NCI-H82 (cell line): ENCODE data around the gene SMIM13.

Source experiments
- DNase-seq: peaks from one replicate; lab custom pipeline; 2025; lab: John Stamatoyannopoulos, UW

The SMIM13 gene

DNA sequence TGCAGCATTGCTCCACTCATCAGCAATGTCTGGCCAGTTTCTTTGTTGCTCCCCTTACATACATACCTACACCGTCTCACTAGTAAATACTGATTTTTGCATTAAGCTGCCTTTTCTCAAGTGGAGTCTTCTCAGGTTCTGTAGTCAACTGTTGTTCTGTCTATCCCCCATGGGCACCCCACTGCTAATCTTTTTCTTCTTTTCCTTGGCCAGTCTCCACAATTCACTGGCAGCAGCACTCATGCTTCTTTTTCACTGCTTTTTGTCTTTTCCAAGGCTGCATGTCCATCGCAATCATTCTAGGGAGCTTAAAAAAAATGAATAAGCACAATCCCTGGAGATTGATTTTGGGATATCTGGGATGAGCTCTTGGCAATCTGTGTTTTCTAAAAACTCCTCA lies 28.2 kb downstream of the SMIM13 start:
- no peak for DNase-seq

DNA sequence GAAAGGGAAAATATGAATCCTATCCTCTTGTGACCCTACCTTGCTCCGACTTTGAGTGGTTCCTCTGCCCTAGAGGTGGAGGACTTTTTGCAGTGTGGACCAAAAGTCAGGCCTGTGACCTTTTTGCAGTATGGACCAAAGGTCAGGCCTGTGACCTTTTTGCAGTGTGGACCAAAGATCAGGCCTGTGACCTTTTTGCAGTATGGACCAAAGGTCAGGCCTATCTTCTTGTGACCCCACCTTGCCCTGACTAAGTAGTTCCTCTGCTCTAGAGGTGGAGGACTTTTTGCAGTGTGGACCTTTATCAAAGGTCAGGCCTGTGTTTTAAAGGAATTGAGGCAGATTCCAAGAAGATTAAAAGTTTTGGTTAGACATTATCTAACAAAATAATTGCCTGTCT lies 28.7 kb downstream of the SMIM13 start:
- no peak for DNase-seq

DNA sequence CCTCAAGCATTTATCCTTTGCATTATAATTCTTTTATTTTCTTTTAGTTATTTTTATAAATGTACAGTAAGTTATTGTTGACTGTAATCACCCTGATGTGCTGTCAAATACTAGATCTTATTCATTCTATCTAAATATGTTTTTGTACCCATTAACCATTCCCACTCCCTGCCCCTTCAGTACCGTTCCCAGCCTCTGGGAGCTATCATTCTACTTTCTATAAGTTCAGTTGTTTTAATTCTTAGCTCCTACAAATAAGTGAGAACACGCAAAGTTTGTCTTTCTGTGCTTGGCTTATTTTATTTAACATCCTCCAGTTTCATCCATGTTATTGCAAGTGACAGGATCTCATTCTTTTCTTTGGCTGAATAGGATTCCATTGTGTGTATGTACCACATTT lies 30.3 kb downstream of the SMIM13 start:
- no peak for DNase-seq

DNA sequence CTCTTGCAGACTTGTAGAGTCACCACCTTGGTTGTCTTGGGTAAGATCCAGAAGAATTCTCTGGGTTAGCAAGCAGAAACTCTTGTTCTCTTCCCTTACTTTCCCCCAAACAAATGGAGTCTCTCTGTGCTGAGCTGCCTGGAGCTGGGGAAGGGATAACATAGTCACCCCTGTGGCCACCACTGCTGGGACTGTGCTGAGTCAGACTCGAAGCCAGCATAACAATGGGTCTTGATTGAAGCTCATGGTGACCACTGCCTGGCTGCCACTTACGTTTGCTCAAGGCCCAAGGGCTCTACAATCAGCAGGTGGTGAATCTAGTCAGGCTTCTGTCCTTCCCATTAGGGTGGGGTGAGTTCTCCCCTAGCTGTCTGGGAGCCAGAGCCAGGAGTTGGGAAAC lies 33.2 kb downstream of the SMIM13 start:
- no peak for DNase-seq

DNA sequence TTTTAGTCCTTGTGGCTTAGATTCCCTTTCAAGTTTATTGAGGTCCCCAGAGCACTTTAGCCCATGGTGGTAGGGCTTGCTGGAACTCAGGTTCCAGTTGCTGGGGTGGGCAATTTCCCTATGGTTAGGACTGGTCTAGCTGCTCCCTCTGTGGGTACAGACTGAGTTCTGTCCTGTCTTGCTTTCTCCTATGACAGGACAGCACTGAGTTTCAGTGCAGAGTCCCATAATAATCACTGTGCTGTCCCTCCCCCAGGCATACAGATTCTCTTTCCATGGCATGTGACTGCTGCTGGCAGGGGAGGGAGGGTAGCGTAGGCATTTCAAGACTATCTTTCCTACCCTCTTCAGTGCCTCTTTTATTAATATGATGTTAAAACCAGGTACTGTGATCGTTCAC lies 35.0 kb downstream of the SMIM13 start:
- DNase-seq: no peak

DNA sequence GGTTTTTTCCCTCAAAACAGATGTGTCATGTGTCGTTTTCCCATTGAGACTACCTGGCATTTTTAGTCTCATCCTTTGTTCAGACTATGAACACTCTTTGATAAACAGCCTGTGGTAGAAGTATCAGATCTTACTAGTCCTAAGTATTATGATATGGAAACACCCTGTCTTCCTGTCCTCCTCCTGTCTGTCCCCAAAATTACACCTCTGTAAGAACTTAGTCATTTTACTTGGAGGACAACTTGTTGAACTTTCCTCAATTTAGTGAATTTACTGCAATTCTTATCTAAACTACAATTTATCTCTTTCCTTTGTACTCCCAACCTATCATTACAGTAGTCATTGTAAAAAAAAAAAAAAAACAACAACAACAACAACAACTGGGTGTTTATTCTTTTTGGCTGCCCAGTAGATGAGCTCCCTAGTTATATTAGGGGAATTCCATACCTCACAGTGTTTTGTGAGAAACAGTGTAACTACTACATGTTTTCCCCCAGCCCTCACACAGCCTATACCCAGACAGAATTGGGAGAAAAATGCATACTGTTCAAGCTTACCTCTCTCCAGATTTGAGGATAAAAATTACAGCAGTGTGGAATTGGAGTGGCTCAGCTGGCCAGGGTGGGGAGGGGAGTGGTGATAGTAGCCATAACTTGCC lies 36.4 kb downstream of the SMIM13 start:
- no peak for DNase-seq

DNA sequence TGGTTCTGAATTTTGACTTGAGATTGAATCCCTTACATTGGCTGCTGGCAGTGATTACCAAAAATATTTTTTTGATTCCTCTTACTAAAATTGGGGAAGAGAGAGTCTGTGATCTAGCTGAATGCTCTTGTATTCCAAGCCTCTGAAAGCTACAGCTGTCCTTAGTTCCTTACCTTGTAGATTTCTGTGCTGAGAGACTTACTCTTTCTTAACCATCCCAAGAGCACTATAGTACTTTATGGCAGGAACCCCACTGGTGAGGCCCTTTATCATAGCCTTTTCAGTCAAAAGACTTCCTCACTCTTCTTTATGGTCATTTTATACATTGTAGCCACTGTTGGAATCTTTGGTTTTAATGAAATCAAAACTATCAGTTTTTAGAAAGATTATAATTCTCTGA lies 37.0 kb downstream of the SMIM13 start:
- no peak for DNase-seq

DNA sequence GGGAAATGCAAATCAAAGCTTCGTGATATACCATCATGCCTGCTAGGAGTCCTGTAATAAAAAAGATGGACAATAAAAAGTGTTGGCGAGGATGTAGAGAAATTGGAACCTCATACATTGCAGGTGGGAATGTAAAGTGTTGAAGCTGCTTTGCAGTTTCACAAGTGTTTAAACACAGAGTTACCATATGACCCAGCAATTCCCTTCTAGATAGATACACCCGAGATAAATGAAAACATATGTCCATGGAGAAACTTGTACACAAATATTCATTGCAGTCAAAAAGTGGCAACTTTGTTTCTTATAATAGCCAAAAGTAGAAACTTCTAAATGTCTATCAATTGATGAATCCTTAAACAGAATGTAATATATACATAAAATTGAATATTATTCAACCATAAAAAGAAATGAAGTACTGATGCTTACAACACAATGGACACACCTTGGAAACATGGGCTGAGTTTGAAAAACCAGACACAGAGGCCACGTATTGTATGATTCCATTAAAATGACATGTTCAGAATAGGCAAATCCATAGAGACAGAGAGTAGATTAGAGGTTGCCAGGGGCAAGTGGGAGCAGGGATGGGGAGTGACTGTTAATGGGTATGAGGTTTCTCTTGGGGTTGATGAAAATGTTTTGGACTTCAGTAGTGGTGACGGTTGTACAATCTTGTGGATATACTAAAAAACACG lies 38.7 kb downstream of the SMIM13 start:
- no peak for DNase-seq

DNA sequence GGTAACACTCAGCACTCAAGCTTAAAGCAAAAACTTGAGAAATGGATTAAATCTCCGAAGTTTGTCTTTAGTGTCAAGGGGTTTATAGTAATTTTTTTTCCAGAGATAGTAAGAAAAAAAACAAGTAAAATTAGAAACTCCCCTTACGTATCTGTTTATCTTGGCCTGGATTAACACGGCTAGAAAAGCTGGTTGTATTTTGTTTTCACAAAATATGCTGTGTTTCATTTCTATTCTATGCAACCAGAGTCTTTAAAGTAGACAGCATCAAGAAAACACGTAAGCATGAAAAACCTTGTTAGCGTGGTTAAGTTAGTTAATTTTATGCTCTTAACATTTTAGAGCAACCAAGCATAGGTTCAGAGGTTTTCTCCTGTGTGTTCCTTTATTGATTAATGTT lies 39.6 kb downstream of the SMIM13 start:
- no peak for DNase-seq

DNA sequence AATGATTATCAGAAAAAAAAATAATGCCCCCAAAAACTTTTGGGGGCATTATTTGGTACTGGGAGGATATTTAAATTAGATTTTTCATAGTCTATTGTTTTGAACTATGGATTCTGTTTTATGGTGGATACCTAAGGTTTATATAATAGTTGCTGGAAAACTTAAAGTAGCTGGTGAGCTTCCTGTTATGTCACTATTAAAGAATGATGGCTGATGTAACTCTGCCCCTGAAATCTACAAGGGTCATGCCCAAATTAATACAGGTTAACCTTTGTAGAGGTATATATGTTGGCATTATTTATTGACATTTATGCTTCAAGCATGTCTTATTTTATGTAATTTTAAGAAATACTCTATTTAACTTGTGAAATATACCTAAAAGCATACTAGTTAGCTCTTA lies 43.2 kb downstream of the SMIM13 start:
- DNase-seq: no peak

DNA sequence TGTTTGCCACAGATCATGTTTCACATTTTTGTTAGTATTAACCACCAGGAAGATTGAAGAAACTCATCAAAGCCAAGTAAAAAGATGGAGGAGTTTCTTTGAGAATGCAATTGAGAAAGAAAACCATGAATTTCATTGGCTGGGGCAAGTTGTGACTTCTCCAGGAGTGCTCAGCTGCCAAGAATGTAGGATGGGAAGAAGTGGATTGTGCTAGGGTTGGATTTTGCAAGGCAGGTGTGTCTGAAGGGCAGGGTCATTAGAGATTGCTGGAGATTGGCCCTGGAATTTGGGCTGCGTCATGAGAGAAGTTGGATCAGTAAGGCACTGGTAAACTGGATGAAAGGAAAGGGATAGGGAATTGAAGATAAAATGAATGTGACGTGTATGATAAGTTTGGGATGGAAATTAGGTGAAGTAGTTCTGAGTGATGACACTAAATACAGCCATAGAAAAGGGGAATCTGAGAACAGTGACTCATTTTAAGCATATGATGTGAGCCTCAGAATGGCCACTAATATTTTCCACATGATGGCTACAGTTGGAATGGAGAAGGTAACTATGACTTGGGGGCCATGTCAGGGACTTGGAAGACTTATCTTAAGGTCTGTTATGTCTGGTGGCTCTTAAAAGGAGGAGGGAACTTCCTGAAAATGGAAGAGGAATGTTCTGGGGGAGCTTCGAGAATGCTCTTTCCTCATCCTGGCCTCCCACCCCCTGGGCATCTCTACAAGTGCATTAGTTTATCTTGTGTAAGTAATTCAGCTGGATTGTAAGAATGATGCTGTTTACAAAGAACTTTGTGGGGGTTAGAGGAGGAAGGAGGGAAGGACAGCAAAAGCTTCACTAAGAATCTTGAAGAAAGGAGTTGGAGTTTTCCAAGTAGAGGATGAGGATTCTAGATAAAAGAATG lies 45.7 kb downstream of the SMIM13 start:
- no peak for DNase-seq

DNA sequence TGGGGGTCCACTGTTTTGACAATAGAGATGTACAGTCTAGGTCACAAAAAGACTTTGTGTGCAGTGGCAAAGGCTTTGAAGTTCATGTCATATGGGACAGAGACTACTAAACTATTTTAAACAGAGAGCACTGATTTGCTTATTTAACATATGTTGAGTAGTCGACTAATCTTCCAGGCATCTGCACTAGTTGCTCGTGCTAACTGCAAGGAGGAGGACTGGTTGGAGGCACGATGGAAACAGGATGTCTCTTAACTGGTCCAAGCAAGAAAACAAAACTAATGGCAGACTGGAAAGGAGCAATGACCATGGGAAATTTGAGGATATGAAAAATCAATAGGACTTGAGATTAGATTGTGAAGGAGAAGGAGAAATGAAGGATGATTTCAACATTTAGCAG lies 46.4 kb downstream of the SMIM13 start:
- peak; percentile 26 for DNase-seq

DNA sequence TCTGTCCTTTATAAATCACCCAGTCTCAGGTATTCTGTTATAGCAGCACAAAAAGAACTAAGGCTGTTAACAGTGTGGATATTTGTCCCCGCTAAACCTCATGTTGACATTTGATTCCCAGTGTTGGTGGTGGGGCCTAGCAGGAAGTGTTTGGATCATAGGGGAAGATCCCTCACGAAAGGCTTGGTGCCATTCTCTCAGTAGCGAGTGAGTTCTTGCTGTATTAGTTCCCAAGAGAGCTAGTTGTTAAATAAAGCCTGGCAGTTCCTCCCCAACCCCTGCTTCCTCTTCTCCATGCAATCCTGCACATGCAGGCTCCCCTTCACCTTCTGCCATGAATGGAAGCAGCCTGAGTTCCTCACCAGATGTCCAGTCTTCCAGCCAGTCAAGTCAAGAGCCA lies 47.7 kb downstream of the SMIM13 start:
- no peak for DNase-seq

DNA sequence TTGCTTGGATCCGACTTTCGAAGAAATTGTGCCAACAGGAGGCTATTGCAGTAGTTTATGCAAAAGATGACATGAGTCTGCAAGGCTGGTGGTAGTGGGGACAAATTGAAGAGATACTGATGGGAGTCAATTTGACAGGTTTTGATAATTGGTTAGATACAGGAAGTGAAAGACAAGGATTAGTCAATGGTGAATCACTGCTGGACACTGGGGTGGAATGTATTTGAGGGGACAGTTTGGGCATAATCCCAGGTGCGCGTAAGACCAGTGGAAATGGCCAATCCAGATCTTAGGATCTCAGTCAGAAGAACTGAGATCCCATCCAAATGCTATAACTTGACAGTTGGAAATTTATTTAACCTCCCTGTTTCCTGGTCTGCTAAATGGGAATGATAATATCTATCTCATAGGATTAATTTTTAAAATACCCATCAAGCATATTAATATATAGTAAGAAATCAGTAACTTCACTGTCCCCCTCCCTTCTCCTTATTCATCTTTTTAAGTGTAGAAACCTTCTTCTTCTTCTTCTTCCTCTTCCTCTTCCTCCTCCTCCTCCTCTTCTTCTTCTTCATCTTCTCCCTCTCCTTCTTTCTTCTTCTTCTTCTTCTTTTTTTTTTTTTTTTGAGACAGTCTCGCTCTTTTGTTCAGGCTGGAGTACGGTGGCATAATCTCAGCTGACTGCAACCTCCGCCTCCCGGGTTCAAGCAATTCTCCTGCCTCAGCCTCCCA lies 48.8 kb downstream of the SMIM13 start:
- DNase-seq: no peak

DNA sequence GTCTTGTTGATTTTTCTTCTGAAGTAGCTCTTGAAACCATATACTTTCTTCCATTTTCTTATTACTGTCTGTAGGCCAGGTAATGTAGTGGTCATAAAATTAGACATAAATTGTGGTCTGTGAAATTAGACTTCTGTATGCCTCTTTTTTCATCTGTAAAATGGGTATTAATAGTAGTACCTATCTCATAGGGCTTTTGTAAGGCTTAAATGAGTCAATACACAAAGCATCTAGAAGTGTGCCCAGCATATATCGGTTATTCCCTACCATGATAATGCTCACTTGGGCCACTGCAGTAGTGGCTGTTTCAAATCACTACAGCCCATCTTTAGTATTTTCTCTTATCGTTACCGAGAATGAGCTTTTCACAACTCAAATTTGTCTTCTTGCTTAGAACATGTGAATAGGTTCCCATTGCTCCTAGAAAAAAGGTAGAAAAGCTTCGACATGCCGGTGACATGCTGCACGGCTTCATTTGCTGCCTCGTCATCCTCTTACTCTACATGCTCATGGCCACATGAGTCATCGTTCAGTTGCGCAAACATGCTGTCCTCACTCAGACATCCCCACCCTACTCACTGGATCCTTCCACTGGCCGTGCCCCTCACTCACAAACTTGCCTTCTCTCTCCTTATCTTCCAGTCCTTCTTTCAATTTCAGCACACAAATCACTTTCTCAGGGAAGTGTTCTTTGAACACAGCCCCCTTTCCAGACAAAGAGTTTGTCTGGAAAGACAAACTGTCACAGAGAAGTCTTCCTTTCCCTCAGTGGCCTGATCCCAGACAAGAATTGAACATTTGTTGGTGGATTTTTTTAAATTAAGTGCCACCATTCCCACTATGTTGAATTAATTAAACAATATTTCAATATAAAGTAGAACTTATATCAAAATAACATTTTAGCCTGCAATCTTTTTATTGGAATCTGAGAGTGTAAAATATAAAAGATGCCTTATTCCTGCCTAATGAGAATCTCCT lies 50.0 kb downstream of the SMIM13 start:
- DNase-seq: no peak

DNA sequence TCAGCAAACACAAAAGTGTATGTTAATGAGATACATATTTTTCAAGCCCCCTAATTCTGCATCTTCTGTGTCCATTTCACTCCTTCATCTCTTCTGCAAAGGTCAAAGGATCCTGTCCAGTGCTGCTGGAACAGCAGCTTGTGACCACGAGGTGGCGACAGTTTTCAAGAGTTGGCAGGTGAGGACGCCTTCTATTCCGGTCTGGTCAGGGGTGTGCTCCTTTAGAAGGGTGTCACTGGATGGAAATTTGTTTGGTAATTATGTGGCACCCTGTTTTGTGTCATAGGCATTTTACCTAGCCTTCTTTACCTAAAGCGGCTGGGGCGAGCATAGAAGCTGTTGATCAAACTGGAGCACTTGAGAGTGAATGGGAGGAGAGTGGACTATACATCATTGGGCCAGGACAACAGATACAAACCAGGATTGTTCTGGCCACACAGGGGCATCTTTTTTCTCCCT lies 50.8 kb downstream of the SMIM13 start:
- DNase-seq: peak; percentile 83

DNA sequence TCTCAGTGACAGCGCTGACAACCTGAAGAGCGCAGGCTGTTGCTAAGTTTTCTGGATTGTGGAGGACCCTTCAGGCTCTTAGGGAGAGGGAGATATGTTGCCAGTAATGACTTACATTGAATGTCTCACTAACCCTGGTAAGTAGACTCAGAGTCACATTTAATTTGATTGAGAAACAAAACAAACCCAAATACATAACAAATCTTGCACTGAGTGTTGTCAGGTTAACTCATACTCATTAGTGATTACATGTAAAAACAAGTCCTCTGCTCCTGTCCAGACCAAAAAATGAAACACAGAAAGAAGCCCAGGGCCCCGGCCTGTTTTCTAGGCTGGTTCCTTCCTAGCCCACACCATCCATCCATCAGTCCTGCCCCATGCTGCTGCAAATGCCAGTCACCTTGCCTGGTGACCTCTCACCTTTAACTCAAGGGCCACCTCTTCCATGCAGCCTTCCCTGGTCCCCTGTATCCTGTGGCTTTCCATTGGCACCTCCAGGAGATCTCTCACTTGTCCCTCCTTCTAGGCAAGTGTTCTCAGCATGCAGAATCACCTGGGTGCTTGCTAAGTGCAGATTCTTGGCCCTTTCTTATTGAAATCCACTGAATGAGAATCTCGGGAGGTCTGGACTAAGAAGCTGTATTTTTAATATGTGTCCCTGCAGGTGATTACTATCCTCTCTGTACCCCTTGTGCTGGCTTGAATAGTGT lies 52.6 kb downstream of the SMIM13 start:
- DNase-seq: no peak

DNA sequence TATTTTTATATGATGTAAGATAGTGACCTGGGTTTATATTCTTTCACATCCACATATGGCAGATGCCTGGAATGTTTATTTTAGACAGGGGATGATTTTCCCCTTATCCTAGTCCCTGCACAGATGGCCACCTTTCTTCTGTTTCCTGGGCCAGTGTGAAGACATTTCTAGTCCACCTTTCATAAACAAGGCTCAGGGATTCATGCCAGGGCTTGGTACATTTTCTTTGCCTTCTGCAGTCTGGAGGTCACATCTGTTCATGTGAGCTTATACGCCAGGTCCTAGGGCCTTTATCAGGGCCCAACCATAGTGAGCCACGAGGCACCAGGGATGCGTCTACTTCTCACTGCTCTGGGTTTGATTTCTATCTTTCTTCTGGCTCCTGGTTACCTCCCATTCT lies 55.9 kb downstream of the SMIM13 start:
- peak; percentile 72 for DNase-seq

DNA sequence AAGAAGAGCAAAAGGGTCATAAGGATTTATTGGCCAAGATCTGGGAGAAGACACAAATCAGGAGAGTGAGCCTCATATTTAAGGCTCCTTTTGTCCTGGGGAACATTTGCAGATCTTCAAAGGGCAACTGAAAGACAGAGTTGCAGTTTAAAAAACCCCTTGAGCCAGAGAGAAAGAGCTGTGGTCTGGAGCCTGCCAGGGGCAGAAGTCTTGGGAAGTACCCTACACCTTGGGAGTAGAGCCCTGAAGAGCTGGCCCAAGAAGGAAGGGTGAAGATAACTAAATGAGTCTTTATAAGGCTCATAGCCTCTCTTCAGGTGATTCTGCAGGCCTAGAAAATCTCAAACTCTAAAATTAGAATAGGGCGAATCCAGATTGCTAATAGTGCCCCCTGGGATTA lies 57.9 kb downstream of the SMIM13 start:
- DNase-seq: no peak

DNA sequence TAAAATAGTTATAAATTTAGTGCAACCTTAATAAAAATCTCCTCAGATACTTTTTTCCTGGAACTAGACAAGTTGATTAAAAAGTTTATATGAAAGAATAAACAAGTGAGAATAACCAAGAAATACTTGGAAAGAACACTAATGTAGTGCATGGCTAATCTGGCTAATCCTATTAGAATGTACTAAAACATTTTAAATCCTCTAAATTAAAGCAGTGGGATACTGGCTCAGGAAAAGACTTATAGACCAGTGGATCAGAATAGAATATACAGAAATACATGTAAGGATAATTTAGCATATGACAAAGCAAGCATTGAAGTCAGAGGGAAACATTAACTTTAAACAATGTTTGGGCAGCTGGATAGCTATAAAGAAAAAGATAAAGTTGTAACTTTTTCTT lies 58.9 kb downstream of the SMIM13 start:
- peak; percentile 93 for DNase-seq
